Liver (tissue), 9 donors: ENCODE data around the gene THOP1. TPM values are rescaled to one million over a fixed set of nuclear protein-coding genes. Genes with fewer than 3 reads are reported as not detected.

Experiments used
- DNase-seq: peaks from one replicate; pipeline ENCODE4 v3.0.0-alpha.2; 2017; ENCODE audit warnings: low spot score
- H3K27ac ChIP-seq, 2 donors: one replicate each; pipeline ENCODE4 v1.7.0; 2013; ENCODE audit warnings: inconsistent platforms in 2 of 2, low read length in 2 of 2, control low read depth in 1 of 2, low read depth in 1 of 2, mild to moderate bottlenecking in 1 of 2
- H3K27me3 ChIP-seq, 4 donors: one replicate each; pipeline versions ENCODE4 v1.6.1 to v1.7.0; 2013; ENCODE audit warnings: low read length in 3 of 4, inconsistent platforms in 1 of 4, mild to moderate bottlenecking in 1 of 4, moderate library complexity in 1 of 4; ENCODE audit not compliant: control insufficient read depth in 4 of 4, insufficient read depth in 4 of 4
- H3K36me3 ChIP-seq, 4 donors: one replicate each; pipeline versions ENCODE4 v1.6.1 to v1.7.0; 2013; ENCODE audit warnings: low read length in 3 of 4, mild to moderate bottlenecking in 3 of 4, low read depth in 1 of 4, moderate library complexity in 1 of 4; ENCODE audit not compliant: control insufficient read depth in 4 of 4, insufficient read depth in 3 of 4
- H3K4me1 ChIP-seq, 4 donors: one replicate each; pipeline versions ENCODE4 v1.6.1 to v1.7.0; 2013; ENCODE audit warnings: low read length in 3 of 4, mild to moderate bottlenecking in 3 of 4, moderate library complexity in 1 of 4; ENCODE audit not compliant: control insufficient read depth in 4 of 4, insufficient read depth in 4 of 4
- H3K4me3 ChIP-seq, 3 donors: one replicate each; pipeline versions ENCODE4 v1.6.1 to v1.7.0; 2013; ENCODE audit warnings: low read length in 3 of 3, control low read depth in 1 of 3, low read depth in 1 of 3, mild to moderate bottlenecking in 1 of 3
- H3K9ac ChIP-seq, 2 donors: one replicate each; pipeline ENCODE4 v1.7.0; 2013; ENCODE audit warnings: low read length in 2 of 2, mild to moderate bottlenecking in 2 of 2, moderate library complexity in 2 of 2, control low read depth in 1 of 2, low read depth in 1 of 2
- H3K9me3 ChIP-seq, 4 donors: one replicate each; pipeline versions ENCODE4 v1.6.1 to v1.7.0; 2013; ENCODE audit warnings: low read length in 3 of 4; ENCODE audit not compliant: control insufficient read depth in 4 of 4
- ATF3 ChIP-seq: IDR thresholded peaks from 2 replicates; pipeline ENCODE4 v1.6.1; 2016; ENCODE audit warnings: antibody characterized with exemption
- CTCF ChIP-seq: fragments of 150-350 bp; IDR thresholded peaks from 2 replicates; pipeline ENCODE4 v1.5.1; 2017; ENCODE audit warnings: improper control_type of control experiment, low read depth, low read length; ENCODE audit not compliant: missing input control
- EGR1 ChIP-seq, 2 donors: IDR thresholded peaks; 2 replicates each; pipeline ENCODE4 v1.6.1; 2016 to 2018; ENCODE audit warnings: antibody characterized with exemption in 2 of 2, low read depth in 2 of 2
- FOXA1 ChIP-seq: IDR thresholded peaks from 2 replicates; pipeline ENCODE4 v1.6.1; 2016; ENCODE audit warnings: antibody characterized with exemption
- FOXA2 ChIP-seq: IDR thresholded peaks from 2 replicates; pipeline ENCODE4 v1.6.1; 2016; ENCODE audit warnings: antibody characterized with exemption
- GABPA ChIP-seq, 2 donors: IDR thresholded peaks in 1 of 2; conservative IDR thresholded peaks in 1 of 2; 2 replicates each; pipeline ENCODE4 v1.6.1; 2016; ENCODE audit warnings: antibody characterized with exemption in 2 of 2, mild to moderate bottlenecking in 1 of 2, moderate library complexity in 1 of 2
- HNF4A ChIP-seq, 2 donors: conservative IDR thresholded peaks; 2 replicates each; pipeline ENCODE4 v1.6.1; 2016; ENCODE audit warnings: antibody characterized with exemption in 2 of 2, mild to moderate bottlenecking in 2 of 2
- HNF4G ChIP-seq: IDR thresholded peaks from 2 replicates; pipeline ENCODE4 v1.6.1; 2016; ENCODE audit warnings: antibody characterized with exemption
- JUND ChIP-seq, 2 donors: IDR thresholded peaks; 2 replicates each; pipeline ENCODE4 v1.6.1; 2016; ENCODE audit warnings: antibody characterized with exemption in 2 of 2
- MAX ChIP-seq: IDR thresholded peaks from 2 replicates; pipeline ENCODE4 v1.6.1; 2016; ENCODE audit warnings: antibody characterized with exemption
- NR2F2 ChIP-seq: IDR thresholded peaks from 2 replicates; pipeline ENCODE4 v1.6.1; 2016; ENCODE audit warnings: antibody characterized with exemption
- RAD21 ChIP-seq, 2 donors: IDR thresholded peaks; 2 replicates each; pipeline ENCODE4 v1.6.1; 2016; ENCODE audit warnings: antibody characterized with exemption in 2 of 2, mild to moderate bottlenecking in 2 of 2
- REST ChIP-seq: IDR thresholded peaks from 2 replicates; pipeline ENCODE4 v1.6.1; 2016; ENCODE audit warnings: antibody characterized with exemption, mild to moderate bottlenecking
- RXRA ChIP-seq, 2 donors: IDR thresholded peaks; 2 replicates each; pipeline ENCODE4 v1.6.1; 2017 to 2018; ENCODE audit warnings: antibody characterized with exemption in 2 of 2, mild to moderate bottlenecking in 1 of 2
- SP1 ChIP-seq: IDR thresholded peaks from 2 replicates; pipeline ENCODE4 v1.6.1; 2018; ENCODE audit warnings: antibody characterized with exemption, mild to moderate bottlenecking
- TAF1 ChIP-seq: conservative IDR thresholded peaks from 2 replicates; pipeline ENCODE4 v1.6.1; 2016; ENCODE audit warnings: antibody characterized with exemption, mild to moderate bottlenecking
- YY1 ChIP-seq: IDR thresholded peaks from 2 replicates; pipeline ENCODE4 v1.6.1; 2016; ENCODE audit warnings: antibody characterized with exemption, mild to moderate bottlenecking
- ZBTB33 ChIP-seq: IDR thresholded peaks from 2 replicates; pipeline ENCODE4 v1.6.1; 2016; ENCODE audit warnings: antibody characterized with exemption
- WGBS: extraction: QIAGEN DNeasy Blood & Tissue Kit; methylation state at CpG from one replicate; pipeline ENCODE4 v1.1.7; 2013; 5-methylcytosine and 5-hydroxymethylcytosine counted together
- polyA plus RNA-seq, 2 donors: library from polyadenylated mRNA; stranded (reverse) in 1 of 2; unstranded in 1 of 2; fragments of 200-250 nt in 1 of 2; fragments of >200 nt in 1 of 2; fragmentation: Nextera tagmentation in 1 of 2; extraction: Ambion mirVana in 1 of 2; gene quantifications; one replicate each; pipeline versions ENCODE4 v1.2.1 to v1.2.3, GENCODE V29; 2013 to 2015
- total RNA-seq, 2 donors: library from RNA; depleted of rRNA; stranded (reverse); fragments of >200 nt; gene quantifications; one replicate each; pipeline ENCODE4 v1.2.3, GENCODE V29; 2014
- donor health status: healthy.
- donor health status: healthy.
- donor health status: healthy.
- donor health status: healthy.
- donor health status: healthy.

The THOP1 gene
- total and polyA plus RNA-seq, 4 donors, result 39.1 to 56.2 (median 44.7) TPM

- H3K4me3 ChIP-seq, result peak overlapping the region in 2 of 3 donors; percentile 62 to 81
- no peaks in the 10 kb centered on the region for H3K27me3 ChIP-seq
- H3K27ac ChIP-seq, result no peak overlapping the region
- peaks cover 47 to 75% (median 59%) of the 10 kb centered on the region in 4 donors for H3K9me3 ChIP-seq
- H3K9ac ChIP-seq, result no peak overlapping the region
- peaks cover 14 to 41% (median 40%) of the 10 kb centered on the region in 4 donors for H3K36me3 ChIP-seq
- DNase-seq, result no peak
- H3K4me1 ChIP-seq, result no peaks in the 10 kb centered on the region
- WGBS, result 98% methylated on average over 11 of the region's 11 CpGs
- TF ChIP-seq NR2F2 (no peak), CTCF (no peak), YY1 (no peak)
These were observed 67.8 kb downstream of the THOP1 start for GRCh38 chr19:2853015-2853606.

GRCh38 chr19:2854849-2855248 is 69.5 kb downstream of the THOP1 start:
- Histone ChIP-seq H3K4me3 (peak overlapping the region in 2 of 3 donors; percentile 51 to 66), H3K9ac (no peak overlapping the region), H3K27ac (no peak overlapping the region), H3K9me3 (peaks cover 45 to 75% (median 64%) of the 10 kb centered on the region in 4 donors), H3K36me3 (peaks cover 14 to 41% (median 40%) of the 10 kb centered on the region in 4 donors), H3K27me3 (no peaks in the 10 kb centered on the region), H3K4me1 (no peaks in the 10 kb centered on the region)
- TF ChIP-seq RXRA (IDR thresholded peaks at IDR 0.05) (no peak), FOXA2 (no peak), JUND (IDR thresholded peaks at IDR 0.05) (no peak), GABPA (IDR thresholded peaks at IDR 0.05 in 1 of 2, conservative IDR thresholded peaks at IDR 0.05 in 1 of 2) (no peak), HNF4G (no peak), NR2F2 (no peak), FOXA1 (no peak), SP1 (no peak), MAX (no peak), RAD21 (IDR thresholded peaks at IDR 0.05) (no peak), ZBTB33 (no peak), HNF4A (conservative IDR thresholded peaks at IDR 0.05) (no peak), YY1 (no peak), ATF3 (no peak), CTCF (no peak), REST (no peak), EGR1 (IDR thresholded peaks at IDR 0.05; ENCODE audit: low read depth in 2 of 2) (no peak), TAF1 (no peak)
- WGBS, result 98% methylated on average over 3 of the region's 3 CpGs
- no peak for DNase-seq
